Fibroblast of mammary gland (primary cell): ENCODE measurements around the gene CACNA1C.

Source experiments
- DNase-seq: peaks from one replicate; pipeline ENCODE4 v3.0.0-alpha.2; 2010; ENCODE audit warnings: low read depth
- H3K4me3 ChIP-seq: 2 replicates; pipeline ENCODE4 v1.5.1; 2011; ENCODE audit warnings: low read depth, mild to moderate bottlenecking, low read length, moderate library complexity; ENCODE audit not compliant: control insufficient read depth
- CTCF ChIP-seq: conservative IDR thresholded peaks from 2 replicates; pipeline ENCODE4 v1.5.1; 2011; ENCODE audit warnings: low read depth, low read length, inconsistent platforms; ENCODE audit not compliant: control insufficient read depth, insufficient read depth

The CACNA1C gene

GRCh38 chr12:2409656-2410265, 357.0 kb downstream of the CACNA1C start:
- no peak overlapping the region for H3K4me3 ChIP-seq
- no peak for DNase-seq
- no peak for TF ChIP-seq CTCF

- DNase-seq: no peak
- no peak overlapping the region for H3K4me3 ChIP-seq
- no peak for TF ChIP-seq CTCF
These were observed 357.7 kb downstream of the CACNA1C start for GRCh38 chr12:2410496-2410895.

- DNase-seq: no peak
- no peak overlapping the region for H3K4me3 ChIP-seq
- TF ChIP-seq CTCF: no peak
These were observed 358.2 kb downstream of the CACNA1C start for GRCh38 chr12:2411011-2411410.

- no peak for DNase-seq
- H3K4me3 ChIP-seq: no peak overlapping the region
- no peak for TF ChIP-seq CTCF
These were observed 359.0 kb downstream of the CACNA1C start for GRCh38 chr12:2411616-2412304.

- no peak overlapping the region for H3K4me3 ChIP-seq
- no peak for TF ChIP-seq CTCF
- no peak for DNase-seq
These were observed 359.5 kb downstream of the CACNA1C start for GRCh38 chr12:2412305-2412643.

GRCh38 chr12:2413301-2413700, 360.5 kb downstream of the CACNA1C start:
- no peak for TF ChIP-seq CTCF
- no peak for DNase-seq

More at GRCh38 chr12:2413301-2413700, 360.5 kb downstream of the CACNA1C start:
- no peak overlapping the region for H3K4me3 ChIP-seq
